Ovary (tissue), 3 donors: ENCODE measurements around the gene SCIN.

ENCODE experiments used
- CTCF ChIP-seq, 3 donors: fragments of 450-650 bp in 2 of 3; fragments of 200-600 bp in 1 of 3; IDR thresholded peaks; one replicate each; pipeline versions ENCODE4 v1.5.1 to v1.8.0; 2016 to 2022; ENCODE audit warnings: antibody characterized with exemption in 3 of 3, mild to moderate bottlenecking in 1 of 3
- POLR2A ChIP-seq: fragments of 450-650 bp; IDR thresholded peaks from one replicate; pipeline ENCODE4 v1.6.1; 2017; ENCODE audit warnings: antibody characterized with exemption, mild to moderate bottlenecking, moderate library complexity
- donor health status: DM: no; HTN: no; CAD: no.

- TF ChIP-seq POLR2A = no peak
- no peak for TF ChIP-seq CTCF (IDR thresholded peaks at IDR 0.05)
Observed at GRCh38 chr7:12705878-12706277, 135.4 kb downstream of the SCIN start.
